SJSA1 (cell line): ENCODE measurements around the gene FAM117A. TPM values are rescaled to one million over a fixed set of nuclear protein-coding genes. Genes with fewer than 3 reads are reported as not detected.

ENCODE experiments used
- DNase-seq, 2 experiments: peaks; one replicate each; pipeline ENCODE4 v3.0.0-alpha.2; 2015 to 2020; ENCODE audit warnings: low spot score in 2 of 2, low read depth in 1 of 2
- H3K27ac ChIP-seq: fragments of 250-450 bp; sonication (Bioruptor Pico); 2 replicates; pipeline ENCODE4 v1.5.1; 2020; ENCODE audit warnings: mild to moderate bottlenecking, moderate library complexity
- H3K27me3 ChIP-seq: fragments of 250-450 bp; sonication (Bioruptor Pico); replicated peaks from 2 replicates; pipeline ENCODE4 v1.5.1; 2020; ENCODE audit warnings: mild to moderate bottlenecking, moderate library complexity
- H3K36me3 ChIP-seq: fragments of 250-450 bp; sonication (Bioruptor Pico); 2 replicates; pipeline ENCODE4 v1.5.1; 2020; ENCODE audit warnings: mild to moderate bottlenecking
- H3K4me1 ChIP-seq: fragments of 250-450 bp; sonication (Bioruptor Pico); replicated peaks from 2 replicates; pipeline ENCODE4 v1.6.1; 2021; ENCODE audit warnings: mild to moderate bottlenecking
- H3K4me3 ChIP-seq: fragments of 250-450 bp; sonication (Bioruptor Pico); 2 replicates; pipeline ENCODE4 v1.5.1; 2020; ENCODE audit warnings: mild to moderate bottlenecking
- H3K9me3 ChIP-seq: fragments of 250-450 bp; sonication (Bioruptor Pico); replicated peaks from 2 replicates; pipeline ENCODE4 v1.5.1; 2020; ENCODE audit warnings: mild to moderate bottlenecking
- total RNA-seq: library from RNA; depleted of rRNA; stranded (reverse); fragments of >200 nt; shearing (Covaris generic); gene quantifications from 2 replicates; pipeline ENCODE4 v1.2.3, GENCODE V29; 2014

The FAM117A gene
- total RNA-seq, 1 experiment from 2014 or later, result 2.6 TPM

- no peaks in the 10 kb centered on the region for H3K9me3 ChIP-seq
- no peak for DNase-seq
- no peaks in the 10 kb centered on the region for H3K27me3 ChIP-seq
- H3K4me3 ChIP-seq, result no peak overlapping the region
- no peak overlapping the region for H3K27ac ChIP-seq
- H3K36me3 ChIP-seq, result no peaks in the 10 kb centered on the region
- H3K4me1 ChIP-seq, result no peaks in the 10 kb centered on the region
Observed at GRCh38 chr17:49723423-49723822, 40.5 kb downstream of the FAM117A start.

GRCh38 chr17:49722066-49722465 is 41.9 kb downstream of the FAM117A start:
- H3K27me3 ChIP-seq, result no peaks in the 10 kb centered on the region
- no peaks in the 10 kb centered on the region for H3K36me3 ChIP-seq
- no peaks in the 10 kb centered on the region for H3K4me1 ChIP-seq
- DNase-seq, result no peak
- H3K27ac ChIP-seq, result no peak overlapping the region
- H3K4me3 ChIP-seq, result no peak overlapping the region
- H3K9me3 ChIP-seq, result no peaks in the 10 kb centered on the region

- no peak overlapping the region for H3K4me3 ChIP-seq
- H3K36me3 ChIP-seq, result no peaks in the 10 kb centered on the region
- H3K27me3 ChIP-seq, result no peaks in the 10 kb centered on the region
- no peaks in the 10 kb centered on the region for H3K4me1 ChIP-seq
- H3K9me3 ChIP-seq, result no peaks in the 10 kb centered on the region
- DNase-seq, result no peak
- H3K27ac ChIP-seq, result no peak overlapping the region
Observed at GRCh38 chr17:49717371-49717861, 46.5 kb downstream of the FAM117A start.

GRCh38 chr17:49716668-49717364 is 47.1 kb downstream of the FAM117A start:
- H3K27ac ChIP-seq, result no peak overlapping the region
- no peaks in the 10 kb centered on the region for H3K9me3 ChIP-seq
- H3K4me1 ChIP-seq, result no peaks in the 10 kb centered on the region
- H3K4me3 ChIP-seq, result no peak overlapping the region
- no peaks in the 10 kb centered on the region for H3K27me3 ChIP-seq
- DNase-seq, result no peak
- no peaks in the 10 kb centered on the region for H3K36me3 ChIP-seq

- Histone ChIP-seq H3K36me3 (no peaks in the 10 kb centered on the region), H3K9me3 (no peaks in the 10 kb centered on the region), H3K4me3 (no peak overlapping the region), H3K27me3 (no peaks in the 10 kb centered on the region), H3K4me1 (no peaks in the 10 kb centered on the region), H3K27ac (no peak overlapping the region)
- DNase-seq, result no peak
Observed at GRCh38 chr17:49715717-49716279, 48.1 kb downstream of the FAM117A start.

- Histone ChIP-seq H3K9me3 (no peaks in the 10 kb centered on the region), H3K4me3 (no peak overlapping the region), H3K27ac (no peak overlapping the region), H3K27me3 (no peaks in the 10 kb centered on the region), H3K4me1 (no peaks in the 10 kb centered on the region), H3K36me3 (no peaks in the 10 kb centered on the region)
- no peak for DNase-seq
Observed at GRCh38 chr17:49715216-49715615, 48.7 kb downstream of the FAM117A start.

- Histone ChIP-seq H3K27ac (no peak overlapping the region), H3K4me3 (peak overlapping the region; percentile 73), H3K27me3 (no peaks in the 10 kb centered on the region), H3K4me1 (peaks cover 13% of the 10 kb centered on the region), H3K36me3 (peaks cover 24% of the 10 kb centered on the region), H3K9me3 (no peaks in the 10 kb centered on the region)
- no peak for DNase-seq
Observed at GRCh38 chr17:49708515-49709183, 55.3 kb downstream of the FAM117A start.

- peaks cover 32% of the 10 kb centered on the region for H3K36me3 ChIP-seq
- H3K27me3 ChIP-seq, result no peaks in the 10 kb centered on the region
- H3K9me3 ChIP-seq, result no peaks in the 10 kb centered on the region
- peaks cover 13% of the 10 kb centered on the region for H3K4me1 ChIP-seq
- H3K4me3 ChIP-seq, result peak within 1 kb of the TSS; percentile 73
- peak within 1 kb of the TSS; percentile 97 for H3K27ac ChIP-seq
- DNase-seq, result peak; percentile 100
Observed at GRCh38 chr17:49707608-49708514, 56.1 kb downstream of the FAM117A start, which contains the start of gene SLC35B1. Gene SLC35B1, minus strand, starts transcription at chr17:49707964. Its CDS starts 131 bp downstream, at chr17:49707833.

- DNase-seq, result peak in 1 of 2 experiments; percentile 31
- Histone ChIP-seq H3K4me3 (peak overlapping the region; percentile 73), H3K4me1 (peaks cover 13% of the 10 kb centered on the region), H3K27ac (peak overlapping the region; percentile 97), H3K9me3 (no peaks in the 10 kb centered on the region), H3K27me3 (no peaks in the 10 kb centered on the region), H3K36me3 (peaks cover 38% of the 10 kb centered on the region)
Observed at GRCh38 chr17:49707246-49707607, 56.7 kb downstream of the FAM117A start.

- Histone ChIP-seq H3K27ac (no peak overlapping the region), H3K4me1 (peaks cover 13% of the 10 kb centered on the region), H3K4me3 (no peak overlapping the region), H3K27me3 (no peaks in the 10 kb centered on the region), H3K9me3 (no peaks in the 10 kb centered on the region), H3K36me3 (peaks cover 58% of the 10 kb centered on the region)
- DNase-seq, result no peak
Observed at GRCh38 chr17:49705254-49705653, 58.7 kb downstream of the FAM117A start.

- H3K36me3 ChIP-seq, result peaks cover 63% of the 10 kb centered on the region
- DNase-seq, result no peak
Observed at GRCh38 chr17:49703557-49704277, 60.2 kb downstream of the FAM117A start.

GRCh38 chr17:49700960-49701359 is 63.0 kb downstream of the FAM117A start:
- H3K4me3 ChIP-seq, result no peak overlapping the region
- no peaks in the 10 kb centered on the region for H3K9me3 ChIP-seq
- peaks cover 60% of the 10 kb centered on the region for H3K36me3 ChIP-seq

More at GRCh38 chr17:49703557-49704277, 60.2 kb downstream of the FAM117A start:
- H3K4me3 ChIP-seq, result no peak overlapping the region
- peaks cover 11% of the 10 kb centered on the region for H3K4me1 ChIP-seq
- H3K9me3 ChIP-seq, result no peaks in the 10 kb centered on the region
- H3K27ac ChIP-seq, result no peak overlapping the region
- H3K27me3 ChIP-seq, result no peaks in the 10 kb centered on the region

More at GRCh38 chr17:49700960-49701359, 63.0 kb downstream of the FAM117A start:
- DNase-seq, result no peak
- no peaks in the 10 kb centered on the region for H3K4me1 ChIP-seq
- no peak overlapping the region for H3K27ac ChIP-seq
- no peaks in the 10 kb centered on the region for H3K27me3 ChIP-seq
